ENCODE data around the gene DUSP16. TPM values are rescaled to one million over a fixed set of nuclear protein-coding genes. Genes with fewer than 3 reads are reported as not detected.

Gene DUSP16
- total RNA-seq, 4 donors from 2014 or later = 20.6 to 52.6 (median 45.7) TPM

- no peaks in the 10 kb centered on the region for H3K36me3 ChIP-seq
- H3K27ac ChIP-seq = no peak overlapping the region
- DNase-seq = no peak
- no peaks in the 10 kb centered on the region for H3K9me3 ChIP-seq
- no peaks in the 10 kb centered on the region for H3K27me3 ChIP-seq
- H3K4me3 ChIP-seq = no peak overlapping the region
- H3K4me1 ChIP-seq = peaks cover 0 to 13% (median 0%) of the 10 kb centered on the region in 4 donors
- TF ChIP-seq CTCF (IDR thresholded peaks at IDR 0.05) (no peak), POLR2A (IDR thresholded peaks at IDR 0.05) (no peak)
Observed at GRCh38 chr12:12540261-12541013, 22.2 kb downstream of the DUSP16 start.

- peaks cover 0 to 24% (median 0%) of the 10 kb centered on the region in 4 donors for H3K4me1 ChIP-seq
- no peaks in the 10 kb centered on the region for H3K9me3 ChIP-seq
- peak overlapping the region in 3 of 4 donors; percentile 1 to 36 (median 23) for H3K27ac ChIP-seq
- DNase-seq = no peak
- TF ChIP-seq POLR2A (IDR thresholded peaks at IDR 0.05) = no peak
- no peak for TF ChIP-seq CTCF (IDR thresholded peaks at IDR 0.05)
- no peaks in the 10 kb centered on the region for H3K27me3 ChIP-seq
- no peaks in the 10 kb centered on the region for H3K36me3 ChIP-seq
- no peak overlapping the region for H3K4me3 ChIP-seq
Observed at GRCh38 chr12:12539028-12539810, 23.4 kb downstream of the DUSP16 start.

- H3K9me3 ChIP-seq = no peaks in the 10 kb centered on the region
- peaks cover 0 to 31% (median 0%) of the 10 kb centered on the region in 4 donors for H3K4me1 ChIP-seq
- H3K27me3 ChIP-seq = no peaks in the 10 kb centered on the region
- TF ChIP-seq CTCF (IDR thresholded peaks at IDR 0.05) (no peak), POLR2A (IDR thresholded peaks at IDR 0.05) (no peak)
- peak overlapping the region in 2 of 4 donors; percentile 23 to 36 for H3K27ac ChIP-seq
- no peak for DNase-seq
- H3K36me3 ChIP-seq = no peaks in the 10 kb centered on the region
- no peak overlapping the region for H3K4me3 ChIP-seq
Observed at GRCh38 chr12:12538535-12538934, 24.1 kb downstream of the DUSP16 start.

GRCh38 chr12:12537421-12537820 is 25.2 kb downstream of the DUSP16 start:
- no peaks in the 10 kb centered on the region for H3K36me3 ChIP-seq
- H3K9me3 ChIP-seq = no peaks in the 10 kb centered on the region
- H3K4me1 ChIP-seq = peaks cover 0 to 40% (median 0%) of the 10 kb centered on the region in 4 donors
- no peak for DNase-seq
- H3K4me3 ChIP-seq = no peak overlapping the region
- H3K27me3 ChIP-seq = no peaks in the 10 kb centered on the region
- no peak overlapping the region for H3K27ac ChIP-seq
- no peak for TF ChIP-seq CTCF (IDR thresholded peaks at IDR 0.05)
- no peak for TF ChIP-seq POLR2A (IDR thresholded peaks at IDR 0.05)

- DNase-seq = no peak
- no peak for TF ChIP-seq CTCF (IDR thresholded peaks at IDR 0.05)
- peaks cover 0 to 42% (median 0%) of the 10 kb centered on the region in 4 donors for H3K4me1 ChIP-seq
Observed at GRCh38 chr12:12534975-12535374, 27.7 kb downstream of the DUSP16 start.

More at GRCh38 chr12:12534975-12535374, 27.7 kb downstream of the DUSP16 start:
- Histone ChIP-seq H3K36me3 (no peaks in the 10 kb centered on the region), H3K9me3 (no peaks in the 10 kb centered on the region), H3K27ac (peak overlapping the region in 1 of 4 donors; percentile 30), H3K27me3 (no peaks in the 10 kb centered on the region), H3K4me3 (no peak overlapping the region)
